ENCODE measurements around the gene MAPK8.

The MAPK8 gene

DNA sequence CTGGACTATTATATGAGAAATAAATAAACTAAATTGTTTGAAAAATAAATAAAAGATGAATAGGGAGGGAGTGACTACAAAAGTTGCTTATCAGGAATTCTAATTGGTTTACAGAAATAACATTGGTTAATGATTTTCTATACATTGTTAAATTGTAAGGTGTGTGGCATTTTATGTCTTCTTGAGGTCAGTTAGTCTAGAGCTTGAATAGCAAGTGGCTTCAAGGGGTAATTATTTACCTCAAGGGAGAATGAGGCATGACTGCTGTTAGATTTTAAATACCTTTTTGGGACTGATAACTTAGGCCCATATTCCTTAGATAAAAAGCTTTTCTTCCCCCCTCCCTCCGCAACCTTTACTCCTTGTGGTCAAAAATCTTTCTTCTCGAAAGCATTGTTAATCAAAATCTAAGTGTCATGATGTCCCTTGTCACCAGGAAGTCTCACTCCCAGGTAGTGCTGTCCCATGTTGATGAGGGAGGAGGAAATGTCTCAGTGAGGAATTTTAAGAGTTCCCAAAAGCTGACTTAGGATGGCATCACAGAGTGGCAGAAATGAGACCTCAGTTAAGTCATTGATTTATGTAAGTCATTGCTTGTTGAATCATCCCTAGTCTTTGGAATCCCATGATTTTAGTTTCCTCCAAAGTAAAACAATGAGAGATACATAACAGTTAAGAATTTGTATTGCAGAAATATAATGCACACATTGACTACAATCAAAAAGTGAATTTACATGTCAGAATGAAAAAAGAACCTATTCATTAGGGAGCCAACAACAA, 71.5 kb downstream of the MAPK8 start:
- no peaks in the 10 kb centered on the region for H3K36me3 ChIP-seq (ENCODE audit: control insufficient read depth, insufficient read depth, low read length)
- no peak overlapping the region for H3K27ac ChIP-seq (ENCODE audit: low read depth, low read length)
- no peak overlapping the region for H3K56ac ChIP-seq (ENCODE audit: low read length)
- H4K5ac ChIP-seq (ENCODE audit: low read length): no peak overlapping the region
- no peaks in the 10 kb centered on the region for H3K27me3 ChIP-seq (ENCODE audit: insufficient read depth, low read length, poor library complexity)
- no peak overlapping the region for H3K4me2 ChIP-seq (ENCODE audit: low read length)
- no peak overlapping the region for H2BK5ac ChIP-seq (ENCODE audit: low read length)
- no peak overlapping the region for H2BK120ac ChIP-seq (ENCODE audit: low read depth, low read length)
- H2BK15ac ChIP-seq (replicated peaks; ENCODE audit: low read depth): no peak overlapping the region
- H3K18ac ChIP-seq (ENCODE audit: low read length): no peak overlapping the region
- peaks cover 2% of the 10 kb centered on the region for H3K4me1 ChIP-seq (ENCODE audit: control insufficient read depth, low read depth, low read length)
- no peak overlapping the region for H3K23ac ChIP-seq (ENCODE audit: low read length)
- no CpG with 5 or more reads among the region's 2 CpGs for WGBS (ENCODE audit: extremely low coverage, insufficient coverage, low lambda C conversion rate)
- no peak overlapping the region for H4K8ac ChIP-seq (ENCODE audit: low read depth, low read length)
- no peak overlapping the region for H2AK5ac ChIP-seq (ENCODE audit: low read length)
- peaks cover 4% of the 10 kb centered on the region for H3K79me1 ChIP-seq (ENCODE audit: low read length)
- no peaks in the 10 kb centered on the region for H3K79me2 ChIP-seq (ENCODE audit: control insufficient read depth, insufficient read depth, low read length)
- DNase-seq: no peak
- H3K4ac ChIP-seq (ENCODE audit: low read depth, low read length): no peak overlapping the region
- no peak overlapping the region for H3K4me3 ChIP-seq (ENCODE audit: low read length)
- no peak overlapping the region for H3K9ac ChIP-seq (ENCODE audit: low read length)

DNA sequence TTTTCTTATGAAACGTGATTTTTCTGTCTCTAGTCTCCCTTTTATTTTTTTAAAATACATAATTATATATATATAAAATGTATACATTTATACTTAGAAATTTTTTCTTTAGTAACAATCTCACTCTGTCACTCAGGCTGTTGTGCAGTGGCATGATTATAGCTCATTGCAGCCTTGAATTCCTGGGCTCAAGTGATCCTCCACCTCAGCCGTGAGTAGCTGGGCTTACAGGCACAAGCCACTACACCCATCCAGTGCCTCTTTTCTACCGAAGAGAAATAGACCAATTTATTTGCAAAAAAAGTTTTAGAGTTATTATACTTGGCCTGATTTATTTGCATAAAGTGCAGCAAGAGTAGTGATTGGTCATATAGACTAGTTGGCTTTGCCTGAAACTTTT, 72.2 kb downstream of the MAPK8 start:
- H3K79me2 ChIP-seq (ENCODE audit: control insufficient read depth, insufficient read depth, low read length): no peaks in the 10 kb centered on the region
- no peaks in the 10 kb centered on the region for H3K36me3 ChIP-seq (ENCODE audit: control insufficient read depth, insufficient read depth, low read length)
- no CpG with 5 or more reads among the region's 3 CpGs for WGBS (ENCODE audit: extremely low coverage, insufficient coverage, low lambda C conversion rate)
- no peak overlapping the region for H3K4me3 ChIP-seq (ENCODE audit: low read length)
- H3K4me2 ChIP-seq (ENCODE audit: low read length): no peak overlapping the region
- H2BK120ac ChIP-seq (ENCODE audit: low read depth, low read length): no peak overlapping the region
- H3K18ac ChIP-seq (ENCODE audit: low read length): no peak overlapping the region
- no peak overlapping the region for H3K4ac ChIP-seq (ENCODE audit: low read depth, low read length)
- no peak overlapping the region for H3K23ac ChIP-seq (ENCODE audit: low read length)
- peaks cover 4% of the 10 kb centered on the region for H3K4me1 ChIP-seq (ENCODE audit: control insufficient read depth, low read depth, low read length)
- peaks cover 4% of the 10 kb centered on the region for H3K79me1 ChIP-seq (ENCODE audit: low read length)
- H3K56ac ChIP-seq (ENCODE audit: low read length): no peak overlapping the region
- no peaks in the 10 kb centered on the region for H3K27me3 ChIP-seq (ENCODE audit: insufficient read depth, low read length, poor library complexity)
- DNase-seq: no peak
- no peak overlapping the region for H2BK5ac ChIP-seq (ENCODE audit: low read length)
- no peak overlapping the region for H2AK5ac ChIP-seq (ENCODE audit: low read length)
- no peak overlapping the region for H3K27ac ChIP-seq (ENCODE audit: low read depth, low read length)
- no peak overlapping the region for H4K5ac ChIP-seq (ENCODE audit: low read length)
- no peak overlapping the region for H2BK15ac ChIP-seq (replicated peaks; ENCODE audit: low read depth)
- H3K9ac ChIP-seq (ENCODE audit: low read length): no peak overlapping the region
- no peak overlapping the region for H4K8ac ChIP-seq (ENCODE audit: low read depth, low read length)

DNA sequence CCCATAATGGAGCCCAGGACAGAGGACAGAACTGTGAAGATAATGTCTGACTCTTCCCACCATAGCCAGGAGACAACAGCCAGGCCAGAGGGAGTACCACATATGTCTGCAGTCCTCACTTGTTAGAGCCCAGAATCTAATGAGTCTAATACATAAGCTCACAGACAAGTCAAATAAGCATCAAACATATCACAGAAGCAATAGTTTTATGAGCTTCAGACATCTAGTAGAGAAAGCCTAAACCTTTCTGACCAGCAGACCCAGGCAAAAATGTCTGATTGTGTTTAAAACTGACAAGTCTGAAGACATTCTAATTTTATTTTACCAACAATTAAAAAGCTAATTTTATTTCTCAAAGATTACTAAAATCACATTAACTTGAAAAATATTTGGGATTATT, 75.5 kb downstream of the MAPK8 start:
- peaks cover 6% of the 10 kb centered on the region for H3K79me1 ChIP-seq (ENCODE audit: low read length)
- no peaks in the 10 kb centered on the region for H3K36me3 ChIP-seq (ENCODE audit: control insufficient read depth, insufficient read depth, low read length)
- H2BK5ac ChIP-seq (ENCODE audit: low read length): no peak overlapping the region
- peaks cover 4% of the 10 kb centered on the region for H3K4me1 ChIP-seq (ENCODE audit: control insufficient read depth, low read depth, low read length)
- H2BK120ac ChIP-seq (ENCODE audit: low read depth, low read length): no peak overlapping the region
- no peak overlapping the region for H3K4ac ChIP-seq (ENCODE audit: low read depth, low read length)
- no peak overlapping the region for H2AK5ac ChIP-seq (ENCODE audit: low read length)
- H3K27me3 ChIP-seq (ENCODE audit: insufficient read depth, low read length, poor library complexity): no peaks in the 10 kb centered on the region
- no peak overlapping the region for H3K4me3 ChIP-seq (ENCODE audit: low read length)
- H3K18ac ChIP-seq (ENCODE audit: low read length): no peak overlapping the region
- H3K23ac ChIP-seq (ENCODE audit: low read length): no peak overlapping the region
- no peak overlapping the region for H3K56ac ChIP-seq (ENCODE audit: low read length)
- H3K27ac ChIP-seq (ENCODE audit: low read depth, low read length): no peak overlapping the region
- H2BK15ac ChIP-seq (replicated peaks; ENCODE audit: low read depth): no peak overlapping the region
- no peak overlapping the region for H4K8ac ChIP-seq (ENCODE audit: low read depth, low read length)
- H3K4me2 ChIP-seq (ENCODE audit: low read length): no peak overlapping the region
- H3K9ac ChIP-seq (ENCODE audit: low read length): no peak overlapping the region
- DNase-seq: no peak
- H3K79me2 ChIP-seq (ENCODE audit: control insufficient read depth, insufficient read depth, low read length): no peaks in the 10 kb centered on the region
- H4K5ac ChIP-seq (ENCODE audit: low read length): no peak overlapping the region

DNA sequence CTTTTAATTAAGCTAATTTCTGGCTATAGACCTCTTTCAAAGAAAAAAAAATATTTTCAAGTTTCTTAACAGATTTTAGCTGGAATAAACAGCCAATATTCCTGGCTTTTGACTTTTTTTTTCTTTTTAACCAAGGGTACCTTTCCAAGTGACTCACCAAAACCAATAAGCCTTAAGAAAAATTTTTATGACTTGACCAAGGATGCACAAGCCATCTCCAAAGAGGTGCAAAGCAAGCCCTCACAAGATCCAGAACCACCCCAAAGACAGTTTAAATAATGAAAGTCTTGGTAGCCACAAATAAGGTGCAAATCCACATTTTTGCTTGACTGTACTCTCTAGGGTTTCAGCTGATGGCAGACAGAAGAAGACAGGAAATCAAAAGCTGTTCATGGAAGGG, 76.5 kb downstream of the MAPK8 start:
- no peak overlapping the region for H2BK15ac ChIP-seq (replicated peaks; ENCODE audit: low read depth)
- H3K9ac ChIP-seq (ENCODE audit: low read length): no peak overlapping the region
- DNase-seq: no peak
- H3K36me3 ChIP-seq (ENCODE audit: control insufficient read depth, insufficient read depth, low read length): no peaks in the 10 kb centered on the region
- H3K4me1 ChIP-seq (ENCODE audit: control insufficient read depth, low read depth, low read length): peaks cover 2% of the 10 kb centered on the region
- no peak overlapping the region for H4K5ac ChIP-seq (ENCODE audit: low read length)
- no peak overlapping the region for H3K23ac ChIP-seq (ENCODE audit: low read length)
- no peak overlapping the region for H3K4ac ChIP-seq (ENCODE audit: low read depth, low read length)
- H2AK5ac ChIP-seq (ENCODE audit: low read length): no peak overlapping the region
- H2BK120ac ChIP-seq (ENCODE audit: low read depth, low read length): no peak overlapping the region
- peak overlapping the region; percentile 37 for H3K27ac ChIP-seq (ENCODE audit: low read depth, low read length)
- peaks cover 4% of the 10 kb centered on the region for H3K79me1 ChIP-seq (ENCODE audit: low read length)
- H2BK5ac ChIP-seq (ENCODE audit: low read length): no peak overlapping the region
- H3K18ac ChIP-seq (ENCODE audit: low read length): peak overlapping the region; percentile 68
- H3K4me3 ChIP-seq (ENCODE audit: low read length): no peak overlapping the region
- H3K56ac ChIP-seq (ENCODE audit: low read length): no peak overlapping the region
- no peaks in the 10 kb centered on the region for H3K27me3 ChIP-seq (ENCODE audit: insufficient read depth, low read length, poor library complexity)
- no peak overlapping the region for H3K4me2 ChIP-seq (ENCODE audit: low read length)
- no peaks in the 10 kb centered on the region for H3K79me2 ChIP-seq (ENCODE audit: control insufficient read depth, insufficient read depth, low read length)
- no peak overlapping the region for H4K8ac ChIP-seq (ENCODE audit: low read depth, low read length)

DNA sequence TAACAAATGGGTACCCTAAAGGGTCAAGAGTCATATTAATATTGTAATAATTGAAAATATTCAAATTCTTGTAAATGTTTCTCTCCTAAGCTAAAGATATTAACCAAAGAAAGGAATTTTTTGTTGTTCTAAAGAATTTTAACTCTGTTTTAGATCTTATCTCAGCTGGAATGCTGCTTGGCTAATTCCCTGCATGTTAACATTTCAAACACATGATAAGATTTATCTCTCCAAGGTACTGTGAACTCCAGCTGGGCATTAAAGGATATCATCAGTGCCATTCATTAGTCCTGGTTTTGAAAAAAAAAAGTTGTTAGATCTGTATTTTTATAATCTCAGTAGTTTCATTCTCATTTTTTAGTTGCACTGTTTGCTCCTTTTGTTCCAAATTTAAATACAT, 76.9 kb downstream of the MAPK8 start:
- H2BK120ac ChIP-seq (ENCODE audit: low read depth, low read length): no peak overlapping the region

DNA sequence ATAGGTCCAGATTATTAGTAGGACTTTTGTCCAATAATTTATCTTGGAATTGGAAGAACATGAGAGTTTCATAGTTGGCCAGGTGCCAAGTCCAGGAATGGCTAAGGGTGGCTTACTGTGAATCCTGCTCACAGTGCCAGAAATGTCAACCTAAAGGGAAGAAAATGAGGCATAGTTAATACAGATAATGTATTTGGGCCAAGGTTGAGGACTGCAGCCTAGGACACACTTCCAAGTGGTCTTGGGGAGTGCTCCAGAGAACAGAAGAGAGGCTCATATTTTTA, 78.2 kb downstream of the MAPK8 start:
- peaks cover 2% of the 10 kb centered on the region for H3K4me1 ChIP-seq (ENCODE audit: control insufficient read depth, low read depth, low read length)
- no peak overlapping the region for H3K4ac ChIP-seq (ENCODE audit: low read depth, low read length)
- no peak overlapping the region for H3K23ac ChIP-seq (ENCODE audit: low read length)
- no peaks in the 10 kb centered on the region for H3K79me2 ChIP-seq (ENCODE audit: control insufficient read depth, insufficient read depth, low read length)
- DNase-seq: no peak
- no peak overlapping the region for H4K5ac ChIP-seq (ENCODE audit: low read length)
- peaks cover 4% of the 10 kb centered on the region for H3K79me1 ChIP-seq (ENCODE audit: low read length)
- no peak overlapping the region for H3K56ac ChIP-seq (ENCODE audit: low read length)
- no peak overlapping the region for H3K18ac ChIP-seq (ENCODE audit: low read length)
- no peaks in the 10 kb centered on the region for H3K36me3 ChIP-seq (ENCODE audit: control insufficient read depth, insufficient read depth, low read length)
- H3K27ac ChIP-seq (ENCODE audit: low read depth, low read length): no peak overlapping the region
- no peak overlapping the region for H4K8ac ChIP-seq (ENCODE audit: low read depth, low read length)
- H2AK5ac ChIP-seq (ENCODE audit: low read length): no peak overlapping the region
- H2BK15ac ChIP-seq (replicated peaks; ENCODE audit: low read depth): no peak overlapping the region
- H2BK120ac ChIP-seq (ENCODE audit: low read depth, low read length): no peak overlapping the region
- no peak overlapping the region for H3K4me2 ChIP-seq (ENCODE audit: low read length)
- H3K4me3 ChIP-seq (ENCODE audit: low read length): no peak overlapping the region
- no peaks in the 10 kb centered on the region for H3K27me3 ChIP-seq (ENCODE audit: insufficient read depth, low read length, poor library complexity)
- no peak overlapping the region for H2BK5ac ChIP-seq (ENCODE audit: low read length)
- H3K9ac ChIP-seq (ENCODE audit: low read length): no peak overlapping the region

More for the DNA sequence above, 76.9 kb downstream of the MAPK8 start:
- Histone ChIP-seq H3K4me2 (ENCODE audit: low read length) (no peak overlapping the region), H2BK5ac (ENCODE audit: low read length) (no peak overlapping the region), H3K23ac (ENCODE audit: low read length) (no peak overlapping the region), H3K4ac (ENCODE audit: low read depth, low read length) (no peak overlapping the region), H3K79me1 (ENCODE audit: low read length) (peaks cover 4% of the 10 kb centered on the region), H3K18ac (ENCODE audit: low read length) (no peak overlapping the region), H3K36me3 (ENCODE audit: control insufficient read depth, insufficient read depth, low read length) (no peaks in the 10 kb centered on the region), H3K27me3 (ENCODE audit: insufficient read depth, low read length, poor library complexity) (no peaks in the 10 kb centered on the region), H3K56ac (ENCODE audit: low read length) (no peak overlapping the region), H3K27ac (ENCODE audit: low read depth, low read length) (peak overlapping the region; percentile 37), H4K5ac (ENCODE audit: low read length) (no peak overlapping the region), H3K79me2 (ENCODE audit: control insufficient read depth, insufficient read depth, low read length) (no peaks in the 10 kb centered on the region), H2AK5ac (ENCODE audit: low read length) (no peak overlapping the region), H3K4me3 (ENCODE audit: low read length) (no peak overlapping the region), H2BK15ac (replicated peaks; ENCODE audit: low read depth) (no peak overlapping the region), H4K8ac (ENCODE audit: low read depth, low read length) (no peak overlapping the region), H3K4me1 (ENCODE audit: control insufficient read depth, low read depth, low read length) (peaks cover 2% of the 10 kb centered on the region), H3K9ac (ENCODE audit: low read length) (no peak overlapping the region)
- peak; percentile 92 for DNase-seq
